ENCODE data around the gene OR2T11.

Gene OR2T11

DNA sequence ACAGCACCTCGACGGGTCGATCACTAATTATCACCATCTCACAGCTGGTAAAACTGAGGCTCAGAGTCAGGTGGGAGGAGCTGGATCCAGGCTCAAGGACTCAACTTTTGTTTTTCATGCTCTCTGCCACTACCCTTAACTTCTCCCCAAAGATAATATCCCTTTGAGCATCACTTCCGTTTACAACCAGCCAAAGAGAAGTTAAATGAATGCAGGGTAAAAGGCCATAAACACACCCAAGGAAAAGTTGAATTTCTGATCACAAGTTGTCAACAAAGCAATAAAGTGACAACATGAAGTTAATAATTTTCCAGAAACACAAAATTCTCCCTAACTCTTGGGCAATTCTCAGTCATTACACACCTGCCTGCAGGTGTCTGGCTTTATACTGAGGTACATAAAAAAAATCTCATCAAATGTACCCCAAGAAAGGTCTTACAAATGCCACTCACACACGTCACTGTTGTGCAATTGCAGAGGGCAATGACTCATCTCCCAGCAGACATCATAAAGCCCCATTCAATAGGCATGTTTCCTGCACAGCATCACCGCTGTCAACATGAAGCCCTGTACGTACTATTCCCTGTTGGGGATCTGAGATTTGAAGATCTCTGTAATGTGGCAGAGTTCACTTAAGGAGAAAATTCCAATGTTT, 3.4 kb downstream of the OR2T11 start:
- FAIRE-seq (no peak), DNase-seq (ENCODE audit: insufficient read length, low spot score) (no peak)
- TF ChIP-seq PAX5 (IDR thresholded peaks at IDR 0.05; ENCODE audit: insufficient read depth, low read length, severe bottlenecking) (no peak), POLR2A (IDR thresholded peaks at IDR 0.05; ENCODE audit: low read depth, low read length) (no peak), TAF1 (IDR thresholded peaks at IDR 0.05; ENCODE audit: low read depth, low read length) (no peak), POU2F2 (IDR thresholded peaks at IDR 0.05; ENCODE audit: low read depth, low read length) (no peak), POLR2AphosphoS5 (IDR thresholded peaks at IDR 0.05; ENCODE audit: low read depth, low read length) (no peak), SPI1 (IDR thresholded peaks at IDR 0.05; ENCODE audit: low read depth, low read length) (no peak)

DNA sequence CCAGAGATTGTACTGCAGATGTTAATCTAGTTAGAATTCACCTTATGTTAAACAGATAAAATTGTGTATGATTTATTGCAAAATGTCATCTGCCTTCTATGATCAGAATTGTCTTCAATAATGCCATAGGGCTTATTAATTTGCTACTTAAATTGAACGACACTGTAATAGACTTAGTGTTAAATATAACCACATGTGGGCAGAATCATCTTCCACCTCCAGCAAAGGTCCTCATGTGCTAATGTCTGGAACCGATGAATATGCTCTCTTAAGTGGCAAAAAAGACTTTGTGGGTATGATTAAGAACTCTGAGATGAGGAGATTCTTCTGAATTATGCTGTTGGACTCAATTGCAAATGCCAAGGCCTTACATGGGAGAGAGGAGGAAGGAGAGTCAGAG, 4.3 kb downstream of the OR2T11 start:
- TF ChIP-seq POU2F2 (IDR thresholded peaks at IDR 0.05; ENCODE audit: low read depth, low read length) (no peak), SPI1 (IDR thresholded peaks at IDR 0.05; ENCODE audit: low read depth, low read length) (no peak), POLR2AphosphoS5 (IDR thresholded peaks at IDR 0.05; ENCODE audit: low read depth, low read length) (no peak), TAF1 (IDR thresholded peaks at IDR 0.05; ENCODE audit: low read depth, low read length) (no peak), POLR2A (IDR thresholded peaks at IDR 0.05; ENCODE audit: low read depth, low read length) (no peak), PAX5 (IDR thresholded peaks at IDR 0.05; ENCODE audit: insufficient read depth, low read length, severe bottlenecking) (no peak)
- FAIRE-seq (no peak), DNase-seq (ENCODE audit: insufficient read length, low spot score) (no peak)

DNA sequence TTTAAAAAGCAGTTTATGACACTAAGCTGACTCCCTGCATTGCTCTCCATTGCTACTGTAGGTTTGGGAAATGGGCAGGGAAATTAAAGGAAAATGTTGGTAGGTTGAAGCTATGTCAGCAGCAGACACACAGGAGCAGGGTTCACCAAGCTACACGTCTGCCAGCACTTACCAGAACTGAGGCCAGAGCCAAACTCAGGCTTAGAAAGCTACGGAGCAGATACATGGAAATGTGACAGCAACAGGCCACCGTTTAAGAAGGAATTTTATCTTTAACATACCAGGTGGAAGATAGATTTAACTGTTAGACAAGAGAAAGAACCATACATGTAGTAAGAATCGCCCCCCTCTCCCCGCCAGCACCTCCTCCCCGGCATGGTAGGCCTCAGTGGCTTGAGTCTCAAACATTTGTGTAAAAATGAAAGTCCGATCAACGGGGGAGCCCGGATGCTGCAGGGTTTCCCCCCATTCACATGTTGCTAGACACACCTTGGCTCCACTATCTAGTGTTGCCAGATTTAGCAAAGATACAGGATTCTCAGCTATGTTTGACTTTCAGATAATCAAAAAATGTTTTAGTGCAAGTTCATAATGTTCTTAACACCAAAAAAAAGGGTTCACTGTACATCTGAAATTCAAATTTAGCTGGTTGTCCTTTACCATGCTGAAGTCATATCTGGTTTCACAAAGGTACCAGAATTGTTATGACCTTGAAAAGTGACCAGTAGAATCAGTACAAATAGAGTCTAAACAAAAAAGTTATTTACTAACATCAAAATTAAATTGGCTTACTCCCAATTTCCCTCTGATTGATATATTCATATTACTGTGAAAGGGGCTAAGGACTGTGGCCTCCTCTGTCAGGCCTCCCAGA, 6.7 kb downstream of the OR2T11 start:
- FAIRE-seq (no peak), DNase-seq (ENCODE audit: insufficient read length, low spot score) (peak; percentile 10)
- no peak for TF ChIP-seq PAX5 (IDR thresholded peaks at IDR 0.05; ENCODE audit: insufficient read depth, low read length, severe bottlenecking)
- no peak for TF ChIP-seq POU2F2 (IDR thresholded peaks at IDR 0.05; ENCODE audit: low read depth, low read length)
- TF ChIP-seq TAF1 (IDR thresholded peaks at IDR 0.05; ENCODE audit: low read depth, low read length), result no peak
- TF ChIP-seq SPI1 (IDR thresholded peaks at IDR 0.05; ENCODE audit: low read depth, low read length), result no peak
- TF ChIP-seq POLR2A (IDR thresholded peaks at IDR 0.05; ENCODE audit: low read depth, low read length), result no peak

DNA sequence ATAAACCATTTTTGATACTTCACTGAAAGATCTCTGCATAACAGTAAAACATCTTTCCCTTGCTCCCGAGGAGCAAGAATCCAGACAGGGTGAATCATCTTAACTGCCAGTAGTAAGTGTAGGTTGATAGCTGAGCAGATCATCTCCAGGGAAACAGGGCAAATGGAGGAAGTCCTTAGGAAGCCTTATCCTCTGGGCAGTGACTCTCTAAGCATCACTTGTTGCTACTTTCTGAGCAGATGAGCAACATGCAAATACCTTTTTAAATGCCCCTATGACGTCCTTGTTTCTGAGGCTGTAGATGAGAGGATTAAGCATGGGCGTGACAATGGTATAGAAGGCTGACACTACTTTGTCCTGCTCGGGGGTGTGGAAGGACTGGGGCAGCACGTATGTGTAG, 8.9 kb downstream of the OR2T11 start:
- TF ChIP-seq POU2F2 (IDR thresholded peaks at IDR 0.05; ENCODE audit: low read depth, low read length), result no peak
- TF ChIP-seq TAF1 (IDR thresholded peaks at IDR 0.05; ENCODE audit: low read depth, low read length), result no peak
- DNase-seq (ENCODE audit: insufficient read length, low spot score) (no peak), FAIRE-seq (no peak)

DNA sequence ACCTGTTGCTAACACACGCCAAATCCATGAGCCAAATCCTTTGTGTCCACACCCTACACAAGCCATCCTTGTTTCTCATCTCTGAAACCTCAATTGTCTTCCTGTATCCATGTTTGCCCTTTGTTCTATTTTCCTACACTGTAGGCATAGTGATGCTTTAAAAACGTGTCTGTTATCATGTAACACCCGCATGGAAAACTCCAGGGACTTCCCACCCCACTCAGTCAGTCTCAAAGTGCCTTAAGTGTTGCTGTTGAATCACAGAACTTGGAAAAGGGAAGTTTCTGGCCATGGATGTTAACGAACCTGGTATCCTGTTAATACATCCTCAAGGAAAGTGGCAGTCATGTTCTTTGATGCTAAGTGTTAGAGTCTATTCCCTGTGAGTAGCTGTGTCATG, 9.7 kb downstream of the OR2T11 start:
- no peak for DNase-seq (ENCODE audit: insufficient read length, low spot score)
- no peak for FAIRE-seq
- no peak for TF ChIP-seq POU2F2 (IDR thresholded peaks at IDR 0.05; ENCODE audit: low read depth, low read length)

DNA sequence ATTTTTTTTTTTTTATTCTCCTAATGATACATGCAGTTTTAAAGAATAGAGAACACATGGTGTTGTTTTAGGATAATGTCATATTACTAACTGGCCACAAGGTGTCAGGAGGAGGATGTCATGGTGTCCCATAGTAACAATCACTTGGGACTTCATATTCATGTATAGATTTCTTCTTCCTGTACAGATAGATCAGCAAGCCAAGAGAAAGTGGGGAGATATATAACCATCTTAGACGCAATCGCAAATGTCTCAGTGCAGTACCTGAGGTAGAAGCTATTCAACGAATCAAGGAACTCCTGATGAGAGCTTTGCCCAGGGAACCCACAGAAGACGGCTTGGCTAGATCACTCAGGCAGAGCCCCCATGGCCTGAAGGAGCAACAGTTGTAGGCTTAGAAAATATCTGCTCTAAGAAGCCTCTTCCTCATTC, 12.3 kb downstream of the OR2T11 start:
- TF ChIP-seq POLR2A (IDR thresholded peaks at IDR 0.05; ENCODE audit: low read depth, low read length) (no peak), SPI1 (IDR thresholded peaks at IDR 0.05; ENCODE audit: low read depth, low read length) (0 out of 2 replicates have a peak, but pooled peaks have one; percentile 12)
- peak; percentile 6 for DNase-seq (ENCODE audit: insufficient read length, low spot score)
- FAIRE-seq, result no peak

DNA sequence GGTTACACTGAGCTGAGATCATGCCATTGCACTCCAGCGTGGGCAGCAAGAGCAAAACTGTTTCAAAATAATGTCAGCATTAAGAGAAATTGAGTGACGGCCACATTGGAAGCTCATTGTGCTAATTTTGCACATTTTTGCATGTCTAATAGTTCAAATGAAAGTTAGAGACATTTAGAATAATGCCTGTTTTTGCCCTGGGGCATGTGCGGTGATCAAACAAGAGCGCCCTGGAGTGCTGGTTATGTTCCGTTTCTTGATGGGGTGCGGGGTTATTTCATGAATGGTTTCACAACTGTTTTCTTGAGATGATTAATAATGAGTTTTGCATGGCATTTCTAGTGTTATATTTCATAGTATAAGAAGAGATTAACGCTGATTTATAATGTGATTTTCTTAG, 13.1 kb downstream of the OR2T11 start:
- FAIRE-seq, result no peak

DNA sequence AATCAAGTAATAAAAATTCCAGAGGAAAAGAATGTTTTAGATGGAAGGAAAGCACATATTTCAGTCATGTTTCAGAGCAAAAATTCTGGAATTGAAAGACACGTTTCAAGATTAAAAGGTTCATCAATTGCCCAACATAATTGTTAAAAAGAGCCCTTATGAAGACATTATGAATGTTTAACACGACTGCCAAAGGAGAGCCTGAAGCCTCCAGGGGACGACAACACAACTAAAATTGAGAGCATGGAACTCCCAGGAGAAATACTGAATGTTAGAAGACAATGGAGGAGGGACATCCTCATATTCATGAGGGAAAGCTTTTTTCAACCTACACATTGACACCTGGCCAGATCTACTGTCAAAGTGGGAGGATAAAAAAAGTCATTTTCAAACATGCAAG, 16.0 kb downstream of the OR2T11 start:
- no peak for FAIRE-seq

More for the DNA sequence above, 13.1 kb downstream of the OR2T11 start:
- TF ChIP-seq TAF1 (IDR thresholded peaks at IDR 0.05; ENCODE audit: low read depth, low read length) (no peak), SPI1 (IDR thresholded peaks at IDR 0.05; ENCODE audit: low read depth, low read length) (no peak), POLR2AphosphoS5 (IDR thresholded peaks at IDR 0.05; ENCODE audit: low read depth, low read length) (no peak), POLR2A (IDR thresholded peaks at IDR 0.05; ENCODE audit: low read depth, low read length) (no peak), PAX5 (IDR thresholded peaks at IDR 0.05; ENCODE audit: insufficient read depth, low read length, severe bottlenecking) (no peak), POU2F2 (IDR thresholded peaks at IDR 0.05; ENCODE audit: low read depth, low read length) (no peak)
- no peak for DNase-seq (ENCODE audit: insufficient read length, low spot score)

DNA sequence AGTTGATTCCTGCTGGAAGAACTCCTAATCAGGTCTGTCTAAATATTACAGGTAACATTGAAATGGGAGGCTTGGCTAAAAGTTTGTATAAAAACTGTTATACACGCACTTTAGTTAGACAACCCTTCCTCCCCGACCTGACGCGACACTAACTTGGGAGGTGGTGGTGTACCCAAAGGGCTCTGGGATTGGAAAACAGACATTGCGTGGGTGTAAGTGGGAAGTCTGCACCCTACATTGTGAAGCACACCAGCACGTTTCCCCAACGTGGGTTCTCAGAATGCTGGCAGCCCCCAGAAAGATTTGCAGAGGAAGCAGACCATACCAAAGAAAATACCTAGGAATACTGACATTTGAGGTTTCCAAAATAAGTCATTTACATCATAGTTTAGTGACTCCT, 16.8 kb downstream of the OR2T11 start:
- DNase-seq (ENCODE audit: insufficient read length, low spot score), result no peak
- TF ChIP-seq POU2F2 (IDR thresholded peaks at IDR 0.05; ENCODE audit: low read depth, low read length) (no peak), PAX5 (IDR thresholded peaks at IDR 0.05; ENCODE audit: insufficient read depth, low read length, severe bottlenecking) (no peak), POLR2A (IDR thresholded peaks at IDR 0.05; ENCODE audit: low read depth, low read length) (no peak), SPI1 (IDR thresholded peaks at IDR 0.05; ENCODE audit: low read depth, low read length) (no peak)
- FAIRE-seq, result no peak

More for the DNA sequence above, 16.0 kb downstream of the OR2T11 start:
- TF ChIP-seq POLR2A (IDR thresholded peaks at IDR 0.05; ENCODE audit: low read depth, low read length) (no peak), SPI1 (IDR thresholded peaks at IDR 0.05; ENCODE audit: low read depth, low read length) (no peak), PAX5 (IDR thresholded peaks at IDR 0.05; ENCODE audit: insufficient read depth, low read length, severe bottlenecking) (no peak), POLR2AphosphoS5 (IDR thresholded peaks at IDR 0.05; ENCODE audit: low read depth, low read length) (no peak), TAF1 (IDR thresholded peaks at IDR 0.05; ENCODE audit: low read depth, low read length) (no peak), POU2F2 (IDR thresholded peaks at IDR 0.05; ENCODE audit: low read depth, low read length) (no peak)
- no peak for DNase-seq (ENCODE audit: insufficient read length, low spot score)

DNA sequence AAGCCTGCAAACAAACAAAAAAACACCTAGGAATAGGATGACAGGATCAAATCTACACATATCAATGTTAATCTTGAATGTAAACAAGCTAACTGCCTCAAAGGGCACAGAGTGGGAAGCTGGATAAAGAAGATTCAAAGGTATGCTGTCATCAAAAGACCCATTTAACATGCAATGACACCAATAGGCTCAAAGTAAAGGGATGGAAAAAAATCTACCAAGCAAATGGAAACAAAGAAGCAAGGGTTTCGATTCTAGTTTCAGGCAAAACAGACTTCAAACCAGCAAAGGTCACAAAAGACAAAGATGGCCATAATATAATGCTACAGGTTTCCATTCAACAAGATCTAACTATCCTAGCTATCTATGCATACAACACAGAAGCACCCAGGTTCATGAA, 21.1 kb downstream of the OR2T11 start:
- TF ChIP-seq POU2F2 (IDR thresholded peaks at IDR 0.05; ENCODE audit: low read depth, low read length) (no peak), POLR2A (IDR thresholded peaks at IDR 0.05; ENCODE audit: low read depth, low read length) (no peak), PAX5 (IDR thresholded peaks at IDR 0.05; ENCODE audit: insufficient read depth, low read length, severe bottlenecking) (no peak), SPI1 (IDR thresholded peaks at IDR 0.05; ENCODE audit: low read depth, low read length) (no peak), TAF1 (IDR thresholded peaks at IDR 0.05; ENCODE audit: low read depth, low read length) (no peak), POLR2AphosphoS5 (IDR thresholded peaks at IDR 0.05; ENCODE audit: low read depth, low read length) (no peak)
- no peak for DNase-seq (ENCODE audit: insufficient read length, low spot score)
- no peak for FAIRE-seq
